ENCODE data around the gene ID2. TPM values are rescaled to one million over a fixed set of nuclear protein-coding genes. Genes with fewer than 3 reads are reported as not detected.

The ID2 gene
- total and polyA plus RNA-seq, 2 of the 13 experiments (the other 11 are each of a cell fraction or from before 2014, with no cell fraction given) = 214 to 719 TPM

DNA sequence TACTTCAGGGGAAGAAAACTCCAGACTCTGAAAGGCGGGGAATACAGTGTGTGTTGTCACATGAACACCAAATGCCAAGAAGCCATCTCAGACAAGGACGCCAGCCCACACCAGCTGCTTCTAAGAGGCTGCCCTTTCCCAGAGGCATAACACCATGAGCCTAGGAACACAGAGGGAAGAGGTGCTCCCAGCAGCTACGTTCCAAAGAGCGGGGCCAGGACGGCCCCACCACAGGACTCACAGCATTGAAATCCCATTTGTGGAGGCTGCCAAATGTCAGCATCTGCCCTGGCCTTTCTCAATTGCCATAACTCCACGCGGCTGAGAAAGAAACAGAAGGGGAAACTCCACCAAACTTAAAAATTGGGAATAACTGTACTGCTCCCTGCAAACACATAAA is 20.1 kb upstream of the ID2 start:
- Histone ChIP-seq H3K4me1 (ENCODE audit: insufficient read depth, low read length) (peaks cover 62% of the 10 kb centered on the region), H3K4me3 (replicated peaks in 1 of 3; ENCODE audit: insufficient read depth in 1 of 3, low read depth in 2 of 3, low read length in 3 of 3) (no peak overlapping the region), H4K20me1 (ENCODE audit: insufficient read depth, low read length) (no peaks in the 10 kb centered on the region), H2AFZ (ENCODE audit: low read length) (no peak overlapping the region), H3K36me3 (replicated peaks in 1 of 2; ENCODE audit: control insufficient read depth in 1 of 2, insufficient read depth in 2 of 2, low read length in 2 of 2) (no peaks in the 10 kb centered on the region), H3K4me2 (ENCODE audit: low read depth, low read length) (peak overlapping the region; percentile 40; the same call in 1 of the 2 replicates), H3K27me3 (ENCODE audit: control insufficient read depth in 1 of 2, insufficient read depth in 2 of 2, low read length in 2 of 2) (no peaks in the 10 kb centered on the region), H3K27ac (ENCODE audit: extremely low read length, insufficient read depth, low read length) (no peak overlapping the region), H3K79me2 (ENCODE audit: insufficient read depth, low read length) (no peaks in the 10 kb centered on the region), H3K9me3 (ENCODE audit: low read length) (no peaks in the 10 kb centered on the region), H3K9ac (ENCODE audit: insufficient read depth, low read depth, low read length) (no peak overlapping the region)
- ChIA-PET CTCF (ENCODE audit: low intra/inter-chr PET ratio, low total read pairs) (interaction anchor here (1.5 kb wide), 1 partner anchor 34 kb away, joined by 3 read pairs; no protein-coding TSS in a partner anchor), POLR2A (interaction anchor here (0.9 to 4.0 kb wide), 3 partner anchors 18 to 88 kb away, joined by 3 to 49 read pairs (median 5); partner anchors contain the start of gene ID2)
- TF ChIP-seq, protein P1, sequence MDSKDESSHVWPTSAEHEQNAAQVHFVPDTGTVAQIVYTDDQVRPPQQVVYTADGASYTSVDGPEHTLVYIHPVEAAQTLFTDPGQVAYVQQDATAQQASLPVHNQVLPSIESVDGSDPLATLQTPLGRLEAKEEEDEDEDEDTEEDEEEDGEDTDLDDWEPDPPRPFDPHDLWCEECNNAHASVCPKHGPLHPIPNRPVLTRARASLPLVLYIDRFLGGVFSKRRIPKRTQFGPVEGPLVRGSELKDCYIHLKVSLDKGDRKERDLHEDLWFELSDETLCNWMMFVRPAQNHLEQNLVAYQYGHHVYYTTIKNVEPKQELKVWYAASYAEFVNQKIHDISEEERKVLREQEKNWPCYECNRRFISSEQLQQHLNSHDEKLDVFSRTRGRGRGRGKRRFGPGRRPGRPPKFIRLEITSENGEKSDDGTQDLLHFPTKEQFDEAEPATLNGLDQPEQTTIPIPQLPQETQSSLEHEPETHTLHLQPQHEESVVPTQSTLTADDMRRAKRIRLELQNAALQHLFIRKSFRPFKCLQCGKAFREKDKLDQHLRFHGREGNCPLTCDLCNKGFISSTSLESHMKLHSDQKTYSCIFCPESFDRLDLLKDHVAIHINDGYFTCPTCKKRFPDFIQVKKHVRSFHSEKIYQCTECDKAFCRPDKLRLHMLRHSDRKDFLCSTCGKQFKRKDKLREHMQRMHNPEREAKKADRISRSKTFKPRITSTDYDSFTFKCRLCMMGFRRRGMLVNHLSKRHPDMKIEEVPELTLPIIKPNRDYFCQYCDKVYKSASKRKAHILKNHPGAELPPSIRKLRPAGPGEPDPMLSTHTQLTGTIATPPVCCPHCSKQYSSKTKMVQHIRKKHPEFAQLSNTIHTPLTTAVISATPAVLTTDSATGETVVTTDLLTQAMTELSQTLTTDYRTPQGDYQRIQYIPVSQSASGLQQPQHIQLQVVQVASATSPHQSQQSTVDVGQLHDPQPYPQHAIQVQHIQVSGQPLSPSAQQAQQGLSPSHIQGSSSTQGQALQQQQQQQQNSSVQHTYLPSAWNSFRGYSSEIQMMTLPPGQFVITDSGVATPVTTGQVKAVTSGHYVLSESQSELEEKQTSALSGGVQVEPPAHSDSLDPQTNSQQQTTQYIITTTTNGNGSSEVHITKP (CRISPR knock-in tag; IDR thresholded peaks at IDR 0.05; ENCODE audit: low read depth) = 0 out of 2 replicates have a peak, but pooled peaks have one; percentile 16
- TF ChIP-seq KLF15 (CRISPR knock-in tag; IDR thresholded peaks at IDR 0.05; ENCODE audit: borderline replicate concordance) (no peak), ZNF263 (CRISPR knock-in tag; IDR thresholded peaks at IDR 0.05) (peak; percentile 46; the same call in 1 of the 2 replicates), ZBTB7B (CRISPR knock-in tag; IDR thresholded peaks at IDR 0.05) (0 out of 2 replicates have a peak, but pooled peaks have one; percentile 18), ZC3H13 (CRISPR knock-in tag; IDR thresholded peaks at IDR 0.05) (no peak)
- no peak for FAIRE-seq
- BruUV-seq (replicated peaks) = no TSS peak
- WGBS (ENCODE audit: low lambda C conversion rate) = 66% methylated on average over 7 of the region's 7 CpGs
- intact Hi-C loops (cut with micrococcal nuclease; ENCODE audit: unreplicated experiment) (no loop called here), in situ Hi-C loops (cut with HindIII; ENCODE audit: extremely low pct_ligation_motif_present, low pct_unique_long_range_greater_than_20kb) (no loop called here)
- no peak for ATAC-seq
- DNase-seq (ENCODE audit: low spot score) = no peak

Data from HepG2 (cell line).